HG03521 (cell line): ENCODE results near the gene ENPP7.
"Not testable (repeated sequence)": the region's sequence is repeated elsewhere in the genome, so short reads cannot be mapped to it uniquely, and the experiment has no call there.

ENCODE experiments used
- ATAC-seq: cut with Tn5 transposase; IDR thresholded peaks from one replicate; pipeline ENCODE4 v1.9.1; 2021; ENCODE audit warnings: mild to moderate bottlenecking, moderate library complexity; ENCODE audit not compliant: unreplicated experiment

ENPP7 gene

GRCh38 chr17:79748295-79749099 is 17.8 kb downstream of the ENPP7 start:
- no peak for ATAC-seq

GRCh38 chr17:79749156-79749815 is 18.5 kb downstream of the ENPP7 start:
- ATAC-seq: no peak

DNA sequence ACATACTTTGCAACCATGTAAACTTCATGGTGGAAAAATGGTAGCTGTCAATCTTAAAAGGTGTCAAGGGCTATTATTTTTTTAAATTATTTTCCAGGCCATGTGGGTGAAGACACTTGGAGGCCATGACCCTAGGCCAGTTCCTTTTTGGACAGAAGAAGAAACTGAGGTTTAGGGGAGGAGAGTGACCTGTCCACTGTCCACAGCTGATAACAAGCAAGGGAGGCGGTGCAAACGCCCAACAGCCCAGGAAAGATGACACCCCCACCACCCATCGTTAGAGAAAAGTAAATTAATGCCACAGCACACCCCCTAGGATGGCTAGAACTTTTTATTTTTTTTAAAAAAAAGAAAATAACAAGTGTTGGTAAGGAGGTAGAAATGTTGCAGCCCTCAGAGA is 19.2 kb downstream of the ENPP7 start:
- no peak for ATAC-seq

DNA sequence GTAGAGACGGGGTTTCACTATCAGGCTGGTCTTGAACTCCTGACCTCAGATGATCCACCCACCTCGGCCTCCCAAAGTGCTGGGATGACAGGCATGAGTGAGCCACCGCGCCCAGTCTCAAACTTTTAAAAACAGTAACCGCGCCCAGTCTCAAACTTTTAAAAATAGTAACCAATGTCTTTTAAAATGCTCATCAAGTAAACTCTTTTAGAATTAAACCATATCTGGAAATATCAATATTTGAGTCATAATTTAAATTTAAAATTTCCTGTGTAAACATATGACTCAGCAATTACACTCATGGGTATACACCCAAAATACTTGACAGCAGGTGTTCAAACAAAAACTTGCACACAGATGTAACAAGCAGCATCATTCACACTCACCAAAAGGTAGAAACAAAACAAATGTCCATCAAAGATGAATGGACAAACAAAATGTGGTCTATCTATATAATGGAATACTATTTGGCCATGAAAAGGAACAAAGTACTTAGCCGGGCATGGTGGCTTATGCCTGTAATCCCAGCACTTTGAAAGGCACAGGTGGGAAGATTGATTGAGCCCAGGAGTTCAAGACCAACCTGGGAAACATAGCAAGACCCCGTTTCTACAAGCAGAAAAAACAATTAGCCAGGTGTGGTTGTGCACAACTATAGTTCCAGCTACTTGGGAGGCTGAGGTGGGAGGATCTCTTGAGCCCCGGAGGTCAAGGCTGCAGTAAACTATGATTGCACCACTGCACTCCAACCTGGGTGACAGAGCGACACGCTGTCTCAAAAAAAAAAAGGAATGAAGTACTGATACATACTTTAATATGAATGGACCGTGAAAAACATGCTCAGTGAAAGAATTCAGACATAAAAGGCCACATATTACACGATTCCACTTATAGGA is 20.2 kb downstream of the ENPP7 start:
- no peak for ATAC-seq

GRCh38 chr17:79752175-79752574 is 21.4 kb downstream of the ENPP7 start:
- no peak for ATAC-seq

- no peak for ATAC-seq
These were observed 23.6 kb downstream of the ENPP7 start for GRCh38 chr17:79754370-79754769.

- not testable (repeated sequence) for ATAC-seq
These were observed 24.2 kb downstream of the ENPP7 start for GRCh38 chr17:79754903-79755302.

GRCh38 chr17:79755591-79755990 is 24.8 kb downstream of the ENPP7 start:
- ATAC-seq: no peak

- no peak for ATAC-seq
These were observed 26.5 kb downstream of the ENPP7 start for GRCh38 chr17:79757140-79757745.

DNA sequence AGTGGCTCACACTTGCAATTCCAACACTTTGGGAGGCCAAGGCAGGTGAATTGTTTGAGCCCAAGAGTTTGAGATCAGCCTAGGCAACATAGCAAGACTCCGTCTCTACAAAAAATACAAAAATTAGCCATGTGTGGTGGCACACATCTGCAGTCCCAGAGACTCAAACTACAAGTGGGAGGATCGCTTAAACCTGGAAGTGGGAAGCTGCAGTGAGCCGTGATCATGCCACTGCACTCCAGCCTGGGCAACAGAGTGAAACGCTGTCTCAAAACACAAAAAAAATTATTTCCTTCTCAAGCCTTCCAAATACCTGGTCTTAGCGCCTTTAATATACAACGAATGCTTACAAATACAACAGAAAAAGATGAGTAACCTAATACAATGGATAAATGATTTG is 27.5 kb downstream of the ENPP7 start:
- ATAC-seq: no peak

- ATAC-seq: no peak
These were observed 29.6 kb downstream of the ENPP7 start for GRCh38 chr17:79760197-79760906.

- ATAC-seq: no peak
These were observed 31.3 kb downstream of the ENPP7 start for GRCh38 chr17:79761894-79762589.

DNA sequence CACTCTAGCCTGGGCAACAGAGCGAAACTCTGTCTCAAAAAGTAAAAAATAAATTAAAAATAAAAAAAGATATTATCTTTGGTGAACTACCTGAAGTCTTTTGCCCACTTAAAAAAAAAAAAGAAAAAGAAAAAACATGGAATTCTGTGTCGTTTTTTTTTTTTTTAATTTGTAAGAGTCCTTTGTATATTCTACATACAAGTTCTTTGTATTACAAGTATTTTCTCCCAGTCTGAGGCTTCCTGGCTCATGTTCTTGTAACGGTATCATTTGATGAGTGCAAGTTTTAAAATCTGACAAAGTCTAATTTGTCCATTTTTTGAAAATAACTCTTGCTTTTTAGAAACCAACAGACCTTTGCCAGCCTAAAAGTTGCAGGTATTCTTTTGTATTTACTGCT is 35.0 kb downstream of the ENPP7 start:
- ATAC-seq: no peak

DNA sequence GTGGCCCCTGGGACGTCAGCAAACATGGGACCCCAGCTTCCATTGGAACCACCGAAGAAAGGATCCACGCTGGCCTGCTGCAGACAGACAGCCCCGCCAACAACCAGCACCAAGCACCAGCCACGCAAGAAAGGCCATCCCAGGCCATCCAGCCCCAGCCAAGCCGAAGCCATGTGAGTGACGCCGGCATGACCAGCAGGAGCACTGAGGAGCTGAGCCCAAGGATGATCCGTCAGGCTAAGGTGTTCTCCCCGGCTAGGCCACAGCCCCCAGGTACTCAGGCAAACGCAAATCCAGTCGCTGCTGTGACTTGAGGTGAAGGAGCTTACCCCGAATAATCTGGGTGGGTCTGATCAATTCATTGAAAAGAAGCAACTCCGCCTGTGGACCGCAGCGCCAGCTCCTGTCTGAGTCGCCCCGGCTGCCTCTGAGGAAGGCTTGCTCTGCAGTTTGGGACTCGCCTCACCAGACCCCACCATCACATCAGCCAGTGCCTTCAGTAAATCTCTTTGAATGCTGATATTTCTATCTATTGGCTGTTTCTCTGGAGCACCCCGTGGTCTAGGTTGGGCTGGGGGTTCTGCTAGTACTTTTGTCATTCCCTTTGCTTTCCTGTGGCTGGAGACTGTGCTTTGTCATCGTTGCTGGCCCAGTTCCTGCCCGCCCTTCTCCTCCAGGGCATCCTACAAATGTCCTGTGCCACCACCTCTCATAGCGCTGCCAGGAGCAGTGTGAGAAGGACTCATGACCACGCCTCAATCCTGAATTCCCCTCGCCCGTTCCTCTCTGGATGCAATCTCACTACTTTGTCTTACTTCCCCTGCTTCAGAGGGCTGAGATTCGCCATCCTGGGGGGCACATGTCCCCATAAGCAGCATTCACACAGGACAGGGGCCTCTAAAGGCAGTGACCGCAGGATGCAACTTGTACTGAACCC is 39.1 kb downstream of the ENPP7 start:
- ATAC-seq: no peak

- no peak for ATAC-seq
These were observed 40.5 kb downstream of the ENPP7 start for GRCh38 chr17:79771276-79771675.

DNA sequence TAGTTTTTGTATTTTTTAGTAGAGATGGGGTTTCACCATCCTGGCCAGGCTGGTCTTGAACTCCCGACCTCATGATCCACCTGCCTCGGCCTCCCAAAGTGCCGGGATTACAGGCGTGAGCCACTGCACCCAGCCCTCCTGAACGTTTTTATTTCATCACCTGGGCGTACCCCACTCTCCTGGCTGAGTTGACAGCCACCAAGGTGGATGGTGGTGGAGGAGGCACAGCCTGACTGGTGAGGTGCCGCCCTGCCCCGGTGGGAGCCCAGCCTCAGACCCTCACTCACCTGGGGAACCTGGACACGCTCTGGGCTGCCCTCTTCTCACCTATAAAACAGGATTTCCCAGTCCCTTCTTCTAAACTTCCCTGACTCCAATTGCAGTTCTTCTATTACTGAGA is 42.0 kb downstream of the ENPP7 start:
- not testable (repeated sequence) for ATAC-seq

DNA sequence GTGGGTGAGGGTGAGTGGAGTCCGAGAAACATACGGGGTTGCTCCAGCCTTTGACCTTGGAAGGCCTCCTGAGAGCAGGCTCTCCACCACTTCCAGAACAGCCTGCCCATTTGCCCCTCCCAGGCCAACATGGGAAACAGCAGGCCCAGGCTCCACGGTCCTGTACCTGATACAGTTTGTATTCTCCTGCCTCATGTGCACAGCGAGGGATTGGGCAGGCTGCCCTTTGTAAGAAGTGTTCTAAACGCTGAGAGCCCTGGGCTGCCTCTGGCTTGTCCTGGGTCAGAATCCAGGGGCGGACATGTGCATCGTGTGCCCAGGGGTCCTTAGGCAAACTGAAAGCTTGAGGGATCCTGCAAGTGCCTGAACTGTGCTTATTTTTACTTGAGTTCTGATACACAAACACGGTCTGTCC is 43.8 kb downstream of the ENPP7 start:
- ATAC-seq: no peak

GRCh38 chr17:79775632-79776031 is 44.9 kb downstream of the ENPP7 start:
- ATAC-seq: no peak
